ENCODE data around the gene ERN1.
"Not testable (repeated sequence)": the region's sequence is repeated elsewhere in the genome, so short reads cannot be mapped to it uniquely, and the experiment has no call there.

ERN1 gene

GRCh38 chr17:64172510-64172909 is 42.6 kb upstream of the ERN1 start:
- H3K27ac ChIP-seq = no peak overlapping the region
- TF ChIP-seq ZFX (IDR thresholded peaks at IDR 0.05) (no peak), CTCF (conservative IDR thresholded peaks at IDR 0.05) (no peak)

- no peak overlapping the region for H3K27ac ChIP-seq
- no peak for TF ChIP-seq ZFX (IDR thresholded peaks at IDR 0.05)
- TF ChIP-seq CTCF (conservative IDR thresholded peaks at IDR 0.05) = no peak
Measured at GRCh38 chr17:64171041-64171440, 41.1 kb upstream of the ERN1 start.

- no peak for TF ChIP-seq CTCF (conservative IDR thresholded peaks at IDR 0.05)
- no peak for TF ChIP-seq ZFX (IDR thresholded peaks at IDR 0.05)
- no peak overlapping the region for H3K27ac ChIP-seq
Measured at GRCh38 chr17:64170286-64170685, 40.3 kb upstream of the ERN1 start.

GRCh38 chr17:64167666-64168065 is 37.7 kb upstream of the ERN1 start:
- not testable (repeated sequence) for H3K27ac ChIP-seq

GRCh38 chr17:64166876-64167275 is 36.9 kb upstream of the ERN1 start:
- TF ChIP-seq CTCF (conservative IDR thresholded peaks at IDR 0.05) = no peak
- H3K27ac ChIP-seq = no peak overlapping the region

GRCh38 chr17:64165347-64165746 is 35.4 kb upstream of the ERN1 start:
- TF ChIP-seq CTCF (conservative IDR thresholded peaks at IDR 0.05) (no peak), ZFX (IDR thresholded peaks at IDR 0.05) (no peak)
- no peak overlapping the region for H3K27ac ChIP-seq

GRCh38 chr17:64164596-64165285 is 34.8 kb upstream of the ERN1 start:
- H3K27ac ChIP-seq = no peak overlapping the region
- TF ChIP-seq CTCF (conservative IDR thresholded peaks at IDR 0.05) (no peak), ZFX (IDR thresholded peaks at IDR 0.05) (no peak)

- no peak for TF ChIP-seq ZFX (IDR thresholded peaks at IDR 0.05)
- no peak for TF ChIP-seq CTCF (conservative IDR thresholded peaks at IDR 0.05)
- no peak overlapping the region for H3K27ac ChIP-seq
Measured at GRCh38 chr17:64163468-64163867, 33.5 kb upstream of the ERN1 start.
